GM23338 (cell line): ENCODE measurements around the gene ME1. TPM values are rescaled to one million over a fixed set of nuclear protein-coding genes. Genes with fewer than 3 reads are reported as not detected.

Source experiments
- ATAC-seq: fragments of 200-7000 bp; cut with Tn5 transposase; 3 replicates; pipeline ENCODE4 v1.9.1; 2020
- DNase-seq: peaks from one replicate; pipeline ENCODE4 v3.0.0-alpha.2; 2015; ENCODE audit warnings: low spot score
- H2AFZ ChIP-seq: fragments of 200-600 bp; sonication (generic); 2 replicates; pipeline ENCODE4 v1.8.0; 2016; ENCODE audit warnings: antibody characterized with exemption, mild to moderate bottlenecking, moderate library complexity
- H3F3A ChIP-seq: fragments of 200-600 bp; sonication (generic); replicated peaks from 2 replicates; pipeline ENCODE4 v1.8.0; 2017; ENCODE audit warnings: antibody characterized with exemption, mixed run types, low read depth
- H3K27ac ChIP-seq: fragments of 200-600 bp; sonication (generic); 2 replicates; pipeline ENCODE4 v1.6.1; 2016; ENCODE audit warnings: low read depth
- H3K27me3 ChIP-seq: fragments of 200-600 bp; sonication (generic); 2 replicates; pipeline ENCODE4 v1.8.0; 2016; ENCODE audit warnings: mild to moderate bottlenecking, mixed run types, moderate library complexity; ENCODE audit not compliant: insufficient read depth
- H3K36me3 ChIP-seq: fragments of 200-600 bp; sonication (generic); 2 replicates; pipeline ENCODE4 v1.8.0; 2016; ENCODE audit warnings: mild to moderate bottlenecking; ENCODE audit not compliant: insufficient read depth
- H3K4me1 ChIP-seq: fragments of 200-600 bp; sonication (generic); 2 replicates; pipeline ENCODE4 v1.8.0; 2016; ENCODE audit warnings: mild to moderate bottlenecking, moderate library complexity; ENCODE audit not compliant: insufficient read depth
- H3K4me2 ChIP-seq: fragments of 200-600 bp; sonication (generic); 2 replicates; pipeline ENCODE4 v1.7.1; 2017; ENCODE audit warnings: mixed run types
- H3K4me3 ChIP-seq: fragments of 200-600 bp; sonication (generic); 2 replicates; pipeline ENCODE4 v1.6.1; 2016; ENCODE audit warnings: mixed run types
- H3K79me2 ChIP-seq: fragments of 200-600 bp; sonication (generic); replicated peaks from 2 replicates; pipeline ENCODE4 v1.8.0; 2017; ENCODE audit warnings: mild to moderate bottlenecking; ENCODE audit not compliant: insufficient read depth
- H3K9me2 ChIP-seq: fragments of 200-600 bp; sonication (generic); 2 replicates; pipeline ENCODE4 v1.8.0; 2017; ENCODE audit not compliant: insufficient read depth
- H4K20me1 ChIP-seq: fragments of 200-600 bp; sonication (generic); replicated peaks from 2 replicates; pipeline ENCODE4 v1.8.0; 2017; ENCODE audit warnings: mild to moderate bottlenecking; ENCODE audit not compliant: insufficient read depth
- H3K27ac Mint-ChIP-seq: 2 replicates; pipeline ENCODE4 v1.8.0; 2020; ENCODE audit warnings: inconsistent platforms, mild to moderate bottlenecking, moderate library complexity, mixed read lengths
- H3K27me3 Mint-ChIP-seq: 3 replicates; pipeline ENCODE4 v1.8.0; 2022; ENCODE audit warnings: low read depth, mild to moderate bottlenecking, moderate library complexity, mixed read lengths, inconsistent platforms; ENCODE audit not compliant: insufficient read depth, poor library complexity
- H3K36me3 Mint-ChIP-seq: 3 replicates; pipeline ENCODE4 v1.8.0; 2021; ENCODE audit warnings: low read depth, mild to moderate bottlenecking, inconsistent platforms, moderate library complexity, mixed read lengths
- H3K4me1 Mint-ChIP-seq: 3 replicates; pipeline ENCODE4 v1.8.0; 2020; ENCODE audit warnings: mild to moderate bottlenecking, inconsistent platforms, mixed read lengths
- H3K4me3 Mint-ChIP-seq: 3 replicates; pipeline ENCODE4 v1.8.0; 2021; ENCODE audit warnings: moderate library complexity, mild to moderate bottlenecking, inconsistent platforms, mixed read lengths
- H3K9me3 Mint-ChIP-seq: 3 replicates; pipeline ENCODE4 v1.8.0; 2020; ENCODE audit warnings: moderate library complexity, mild to moderate bottlenecking, inconsistent platforms, mixed read lengths
- CREB1 ChIP-seq: fragments of 250-450 bp; sonication (Bioruptor Pico); IDR thresholded peaks from 2 replicates; pipeline ENCODE4 v1.5.0; 2020; ENCODE audit warnings: low read depth, mild to moderate bottlenecking, moderate library complexity
- EZH2 ChIP-seq: fragments of 200-600 bp; sonication (generic); IDR thresholded peaks from one replicate; pipeline ENCODE4 v1.8.0; 2017; ENCODE audit warnings: antibody characterized with exemption, mild to moderate bottlenecking, low read depth; ENCODE audit not compliant: unreplicated experiment
- EZH2phosphoT487 ChIP-seq: fragments of 200-600 bp; sonication (generic); IDR thresholded peaks from one replicate; pipeline ENCODE4 v1.8.1; 2018; ENCODE audit warnings: antibody characterized with exemption; ENCODE audit not compliant: unreplicated experiment
- JUNB ChIP-seq: IDR thresholded peaks from one replicate; pipeline ENCODE4 v1.6.1; 2016; ENCODE audit warnings: antibody characterized with exemption; ENCODE audit not compliant: unreplicated experiment
- NANOG ChIP-seq: IDR thresholded peaks from 2 replicates; pipeline ENCODE4 v1.6.1; 2016; ENCODE audit warnings: antibody characterized with exemption, borderline replicate concordance
- POLR2AphosphoS5 ChIP-seq: IDR thresholded peaks from 2 replicates; pipeline ENCODE4 v1.6.1; 2016; ENCODE audit warnings: antibody characterized with exemption, low read depth
- STAT1 ChIP-seq: IDR thresholded peaks from one replicate; pipeline ENCODE4 v1.6.1; 2016; ENCODE audit warnings: antibody characterized with exemption; ENCODE audit not compliant: unreplicated experiment
- ZNF114 ChIP-seq: fragments of 250-450 bp; sonication (Bioruptor Pico); IDR thresholded peaks from 2 replicates; pipeline ENCODE4 v1.5.0; 2020; ENCODE audit warnings: mild to moderate bottlenecking, moderate library complexity
- ZNF331 ChIP-seq: fragments of 250-450 bp; sonication (Bioruptor Pico); IDR thresholded peaks from 2 replicates; pipeline ENCODE4 v1.5.0; 2020; ENCODE audit warnings: low read depth, mild to moderate bottlenecking, moderate library complexity
- polyA plus RNA-seq: library from polyadenylated mRNA; unstranded; fragments of >200 nt; fragmentation: Nextera tagmentation; extraction: Ambion mirVana; gene quantifications from 2 replicates; pipeline ENCODE4 v1.2.1, GENCODE V29; 2016
- total RNA-seq: library from RNA; depleted of rRNA; stranded (reverse); fragments of >200 nt; shearing (Covaris generic); gene quantifications from 2 replicates; pipeline ENCODE4 v1.2.3, GENCODE V29; 2014
- TF ChIP-seq, protein P1 (sequence below): fragments of 250-450 bp; sonication (Bioruptor Pico); IDR thresholded peaks from 2 replicates; pipeline ENCODE4 v1.5.0; 2020; ENCODE audit warnings: mild to moderate bottlenecking, moderate library complexity
- TF ChIP-seq, protein P2 (sequence below): IDR thresholded peaks from one replicate; pipeline ENCODE4 v1.6.1; 2018; ENCODE audit warnings: antibody characterized with exemption; ENCODE audit not compliant: unreplicated experiment
- TF ChIP-seq, protein P3 (sequence below): IDR thresholded peaks from 2 replicates; pipeline ENCODE4 v1.6.1; 2016; ENCODE audit warnings: antibody characterized with exemption
- TF ChIP-seq, protein P4 (sequence below), 2 experiments: fragments of 200-600 bp in 1 of 2; sonication (generic) in 1 of 2; conservative IDR thresholded peaks; 2 replicates each; pipeline versions ENCODE4 v1.5.1 to v1.6.1; 2016 to 2017; ENCODE audit warnings: antibody characterized with exemption in 2 of 2, low read depth in 2 of 2, mild to moderate bottlenecking in 2 of 2, moderate library complexity in 1 of 2

The ME1 gene
- total and polyA plus RNA-seq, 2 experiments from 2014 or later = 6.4 to 8.0 TPM

DNA sequence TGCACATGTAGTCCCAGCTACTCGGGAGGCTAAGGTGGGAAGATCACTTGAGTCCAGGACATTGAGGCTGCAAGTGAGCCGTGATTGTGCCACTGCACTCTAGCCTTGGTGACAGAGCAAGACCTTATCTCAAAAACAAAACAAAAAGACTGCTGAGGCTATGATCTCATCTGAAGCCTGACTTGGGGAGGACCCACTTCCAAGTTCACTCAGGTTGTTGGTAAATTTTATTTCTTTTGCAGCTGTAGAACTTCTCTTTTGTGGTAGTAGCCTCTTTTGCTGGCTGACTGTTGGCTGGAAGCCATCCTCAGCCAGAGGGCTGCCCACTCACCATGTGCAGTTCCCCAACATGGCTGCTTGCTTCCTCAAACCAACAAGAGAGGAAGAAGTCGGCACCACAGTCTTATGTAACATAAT lies 36.8 kb upstream of the ME1 start:
- Histone ChIP-seq H3K4me1 (no peaks in the 10 kb centered on the region; the same call in 1 of the 2 replicates), H4K20me1 (no peaks in the 10 kb centered on the region), H3K4me3 (no peak overlapping the region), H3K4me2 (no peak overlapping the region), H3F3A (no peaks in the 10 kb centered on the region), H2AFZ (no peak overlapping the region), H3K79me2 (no peaks in the 10 kb centered on the region), H3K27ac (no peak overlapping the region), H3K27me3 (peaks cover 24% of the 10 kb centered on the region), H3K36me3 (no peaks in the 10 kb centered on the region), H3K9me2 (no peaks in the 10 kb centered on the region)
- DNase-seq = no peak
- no peak overlapping the region for H3K27ac Mint-ChIP-seq
- H3K9me3 Mint-ChIP-seq = no peaks in the 10 kb centered on the region
- ATAC-seq = no peak
- TF ChIP-seq CREB1 (no peak), EZH2 (no peak), JUNB (no peak), ZNF114 (CRISPR knock-in tag) (no peak), NANOG (no peak), EZH2phosphoT487 (no peak), STAT1 (no peak), POLR2AphosphoS5 (no peak), ZNF331 (no peak)
- TF ChIP-seq, protein P1, sequence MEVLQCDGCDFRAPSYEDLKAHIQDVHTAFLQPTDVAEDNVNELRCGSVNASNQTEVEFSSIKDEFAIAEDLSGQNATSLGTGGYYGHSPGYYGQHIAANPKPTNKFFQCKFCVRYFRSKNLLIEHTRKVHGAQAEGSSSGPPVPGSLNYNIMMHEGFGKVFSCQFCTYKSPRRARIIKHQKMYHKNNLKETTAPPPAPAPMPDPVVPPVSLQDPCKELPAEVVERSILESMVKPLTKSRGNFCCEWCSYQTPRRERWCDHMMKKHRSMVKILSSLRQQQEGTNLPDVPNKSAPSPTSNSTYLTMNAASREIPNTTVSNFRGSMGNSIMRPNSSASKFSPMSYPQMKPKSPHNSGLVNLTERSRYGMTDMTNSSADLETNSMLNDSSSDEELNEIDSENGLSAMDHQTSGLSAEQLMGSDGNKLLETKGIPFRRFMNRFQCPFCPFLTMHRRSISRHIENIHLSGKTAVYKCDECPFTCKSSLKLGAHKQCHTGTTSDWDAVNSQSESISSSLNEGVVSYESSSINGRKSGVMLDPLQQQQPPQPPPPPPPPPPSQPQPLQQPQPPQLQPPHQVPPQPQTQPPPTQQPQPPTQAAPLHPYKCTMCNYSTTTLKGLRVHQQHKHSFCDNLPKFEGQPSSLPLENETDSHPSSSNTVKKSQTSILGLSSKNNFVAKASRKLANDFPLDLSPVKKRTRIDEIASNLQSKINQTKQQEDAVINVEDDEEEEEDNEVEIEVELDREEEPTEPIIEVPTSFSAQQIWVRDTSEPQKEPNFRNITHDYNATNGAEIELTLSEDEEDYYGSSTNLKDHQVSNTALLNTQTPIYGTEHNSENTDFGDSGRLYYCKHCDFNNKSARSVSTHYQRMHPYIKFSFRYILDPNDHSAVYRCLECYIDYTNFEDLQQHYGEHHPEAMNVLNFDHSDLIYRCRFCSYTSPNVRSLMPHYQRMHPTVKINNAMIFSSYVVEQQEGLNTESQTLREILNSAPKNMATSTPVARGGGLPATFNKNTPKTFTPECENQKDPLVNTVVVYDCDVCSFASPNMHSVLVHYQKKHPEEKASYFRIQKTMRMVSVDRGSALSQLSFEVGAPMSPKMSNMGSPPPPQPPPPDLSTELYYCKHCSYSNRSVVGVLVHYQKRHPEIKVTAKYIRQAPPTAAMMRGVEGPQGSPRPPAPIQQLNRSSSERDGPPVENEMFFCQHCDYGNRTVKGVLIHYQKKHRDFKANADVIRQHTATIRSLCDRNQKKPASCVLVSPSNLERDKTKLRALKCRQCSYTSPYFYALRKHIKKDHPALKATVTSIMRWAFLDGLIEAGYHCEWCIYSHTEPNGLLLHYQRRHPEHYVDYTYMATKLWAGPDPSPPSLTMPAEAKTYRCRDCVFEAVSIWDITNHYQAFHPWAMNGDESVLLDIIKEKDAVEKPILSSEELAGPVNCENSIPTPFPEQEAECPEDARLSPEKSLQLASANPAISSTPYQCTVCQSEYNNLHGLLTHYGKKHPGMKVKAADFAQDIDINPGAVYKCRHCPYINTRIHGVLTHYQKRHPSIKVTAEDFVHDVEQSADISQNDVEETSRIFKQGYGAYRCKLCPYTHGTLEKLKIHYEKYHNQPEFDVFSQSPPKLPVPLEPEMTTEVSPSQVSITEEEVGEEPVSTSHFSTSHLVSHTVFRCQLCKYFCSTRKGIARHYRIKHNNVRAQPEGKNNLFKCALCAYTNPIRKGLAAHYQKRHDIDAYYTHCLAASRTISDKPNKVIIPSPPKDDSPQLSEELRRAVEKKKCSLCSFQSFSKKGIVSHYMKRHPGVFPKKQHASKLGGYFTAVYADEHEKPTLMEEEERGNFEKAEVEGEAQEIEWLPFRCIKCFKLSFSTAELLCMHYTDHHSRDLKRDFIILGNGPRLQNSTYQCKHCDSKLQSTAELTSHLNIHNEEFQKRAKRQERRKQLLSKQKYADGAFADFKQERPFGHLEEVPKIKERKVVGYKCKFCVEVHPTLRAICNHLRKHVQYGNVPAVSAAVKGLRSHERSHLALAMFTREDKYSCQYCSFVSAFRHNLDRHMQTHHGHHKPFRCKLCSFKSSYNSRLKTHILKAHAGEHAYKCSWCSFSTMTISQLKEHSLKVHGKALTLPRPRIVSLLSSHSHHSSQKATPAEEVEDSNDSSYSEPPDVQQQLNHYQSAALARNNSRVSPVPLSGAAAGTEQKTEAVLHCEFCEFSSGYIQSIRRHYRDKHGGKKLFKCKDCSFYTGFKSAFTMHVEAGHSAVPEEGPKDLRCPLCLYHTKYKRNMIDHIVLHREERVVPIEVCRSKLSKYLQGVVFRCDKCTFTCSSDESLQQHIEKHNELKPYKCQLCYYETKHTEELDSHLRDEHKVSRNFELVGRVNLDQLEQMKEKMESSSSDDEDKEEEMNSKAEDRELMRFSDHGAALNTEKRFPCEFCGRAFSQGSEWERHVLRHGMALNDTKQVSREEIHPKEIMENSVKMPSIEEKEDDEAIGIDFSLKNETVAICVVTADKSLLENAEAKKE = no peak
- TF ChIP-seq, protein P2, sequence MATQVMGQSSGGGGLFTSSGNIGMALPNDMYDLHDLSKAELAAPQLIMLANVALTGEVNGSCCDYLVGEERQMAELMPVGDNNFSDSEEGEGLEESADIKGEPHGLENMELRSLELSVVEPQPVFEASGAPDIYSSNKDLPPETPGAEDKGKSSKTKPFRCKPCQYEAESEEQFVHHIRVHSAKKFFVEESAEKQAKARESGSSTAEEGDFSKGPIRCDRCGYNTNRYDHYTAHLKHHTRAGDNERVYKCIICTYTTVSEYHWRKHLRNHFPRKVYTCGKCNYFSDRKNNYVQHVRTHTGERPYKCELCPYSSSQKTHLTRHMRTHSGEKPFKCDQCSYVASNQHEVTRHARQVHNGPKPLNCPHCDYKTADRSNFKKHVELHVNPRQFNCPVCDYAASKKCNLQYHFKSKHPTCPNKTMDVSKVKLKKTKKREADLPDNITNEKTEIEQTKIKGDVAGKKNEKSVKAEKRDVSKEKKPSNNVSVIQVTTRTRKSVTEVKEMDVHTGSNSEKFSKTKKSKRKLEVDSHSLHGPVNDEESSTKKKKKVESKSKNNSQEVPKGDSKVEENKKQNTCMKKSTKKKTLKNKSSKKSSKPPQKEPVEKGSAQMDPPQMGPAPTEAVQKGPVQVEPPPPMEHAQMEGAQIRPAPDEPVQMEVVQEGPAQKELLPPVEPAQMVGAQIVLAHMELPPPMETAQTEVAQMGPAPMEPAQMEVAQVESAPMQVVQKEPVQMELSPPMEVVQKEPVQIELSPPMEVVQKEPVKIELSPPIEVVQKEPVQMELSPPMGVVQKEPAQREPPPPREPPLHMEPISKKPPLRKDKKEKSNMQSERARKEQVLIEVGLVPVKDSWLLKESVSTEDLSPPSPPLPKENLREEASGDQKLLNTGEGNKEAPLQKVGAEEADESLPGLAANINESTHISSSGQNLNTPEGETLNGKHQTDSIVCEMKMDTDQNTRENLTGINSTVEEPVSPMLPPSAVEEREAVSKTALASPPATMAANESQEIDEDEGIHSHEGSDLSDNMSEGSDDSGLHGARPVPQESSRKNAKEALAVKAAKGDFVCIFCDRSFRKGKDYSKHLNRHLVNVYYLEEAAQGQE = no peak
- TF ChIP-seq, protein P3, sequence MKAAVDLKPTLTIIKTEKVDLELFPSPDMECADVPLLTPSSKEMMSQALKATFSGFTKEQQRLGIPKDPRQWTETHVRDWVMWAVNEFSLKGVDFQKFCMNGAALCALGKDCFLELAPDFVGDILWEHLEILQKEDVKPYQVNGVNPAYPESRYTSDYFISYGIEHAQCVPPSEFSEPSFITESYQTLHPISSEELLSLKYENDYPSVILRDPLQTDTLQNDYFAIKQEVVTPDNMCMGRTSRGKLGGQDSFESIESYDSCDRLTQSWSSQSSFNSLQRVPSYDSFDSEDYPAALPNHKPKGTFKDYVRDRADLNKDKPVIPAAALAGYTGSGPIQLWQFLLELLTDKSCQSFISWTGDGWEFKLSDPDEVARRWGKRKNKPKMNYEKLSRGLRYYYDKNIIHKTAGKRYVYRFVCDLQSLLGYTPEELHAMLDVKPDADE = no peak
- TF ChIP-seq, protein P4, sequence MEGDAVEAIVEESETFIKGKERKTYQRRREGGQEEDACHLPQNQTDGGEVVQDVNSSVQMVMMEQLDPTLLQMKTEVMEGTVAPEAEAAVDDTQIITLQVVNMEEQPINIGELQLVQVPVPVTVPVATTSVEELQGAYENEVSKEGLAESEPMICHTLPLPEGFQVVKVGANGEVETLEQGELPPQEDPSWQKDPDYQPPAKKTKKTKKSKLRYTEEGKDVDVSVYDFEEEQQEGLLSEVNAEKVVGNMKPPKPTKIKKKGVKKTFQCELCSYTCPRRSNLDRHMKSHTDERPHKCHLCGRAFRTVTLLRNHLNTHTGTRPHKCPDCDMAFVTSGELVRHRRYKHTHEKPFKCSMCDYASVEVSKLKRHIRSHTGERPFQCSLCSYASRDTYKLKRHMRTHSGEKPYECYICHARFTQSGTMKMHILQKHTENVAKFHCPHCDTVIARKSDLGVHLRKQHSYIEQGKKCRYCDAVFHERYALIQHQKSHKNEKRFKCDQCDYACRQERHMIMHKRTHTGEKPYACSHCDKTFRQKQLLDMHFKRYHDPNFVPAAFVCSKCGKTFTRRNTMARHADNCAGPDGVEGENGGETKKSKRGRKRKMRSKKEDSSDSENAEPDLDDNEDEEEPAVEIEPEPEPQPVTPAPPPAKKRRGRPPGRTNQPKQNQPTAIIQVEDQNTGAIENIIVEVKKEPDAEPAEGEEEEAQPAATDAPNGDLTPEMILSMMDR (conservative IDR thresholded peaks at IDR 0.05; ENCODE audit: low read depth in 2 of 2) = no peak
- no peaks in the 10 kb centered on the region for H3K36me3 Mint-ChIP-seq
- peaks cover 6% of the 10 kb centered on the region; the same call in 2 of the 3 replicates for H3K4me1 Mint-ChIP-seq
- H3K27me3 Mint-ChIP-seq = peaks cover 4% of the 10 kb centered on the region
- no peak overlapping the region for H3K4me3 Mint-ChIP-seq
